Upper lobe of right lung (tissue), 1 donor: ENCODE data around the gene BICD1. TPM values are rescaled to one million over a fixed set of nuclear protein-coding genes. Genes with fewer than 3 reads are reported as not detected.

ENCODE experiments used
- ATAC-seq: fragments of 200-7000 bp; cut with Tn5 transposase; one replicate; pipeline ENCODE4 v1.9.1; 2020; ENCODE audit warnings: mild to moderate bottlenecking, moderate library complexity
- DNase-seq: peaks from one replicate; pipeline ENCODE4 v3.0.0-alpha.2; 2020
- H3K27ac ChIP-seq: fragments of 200-600 bp; one replicate; pipeline ENCODE4 v1.8.0; 2022
- H3K27me3 ChIP-seq: fragments of 200-600 bp; one replicate; pipeline ENCODE4 v1.8.0; 2022; ENCODE audit warnings: mild to moderate bottlenecking
- H3K36me3 ChIP-seq: fragments of 200-600 bp; one replicate; pipeline ENCODE4 v1.8.0; 2022
- H3K4me1 ChIP-seq: fragments of 200-600 bp; one replicate; pipeline ENCODE4 v1.8.0; 2022
- H3K4me3 ChIP-seq: fragments of 200-600 bp; one replicate; pipeline ENCODE4 v1.8.0; 2022; ENCODE audit warnings: mild to moderate bottlenecking
- H3K9me3 ChIP-seq: fragments of 200-600 bp; one replicate; pipeline ENCODE4 v1.8.0; 2022
- intact Hi-C: fragments of 100-400 bp; cut with DNase I; formaldehyde crosslinking; loops from one replicate; pipeline ENCODE4 v1.11.0; 2022
- total RNA-seq: library from RNA; stranded (reverse); fragmentation: NEBNext Ultra II Directional; extraction: Animal tissue kit (Norgen Biotek cat#: 25700); gene quantifications from one replicate; pipeline ENCODE4 v1.2.1, GENCODE V29; 2021
- TF ChIP-seq, protein P1 (sequence below): fragments of 200-600 bp; IDR thresholded peaks from one replicate; pipeline ENCODE4 v1.8.0; 2022; ENCODE audit warnings: antibody characterized with exemption
- donor health status: DM: no; HTN: yes; CAD: no; lungs with severe emphysema.

The BICD1 gene
- total RNA-seq, 1 donor from 2014 or later = 18.0 TPM

DNA sequence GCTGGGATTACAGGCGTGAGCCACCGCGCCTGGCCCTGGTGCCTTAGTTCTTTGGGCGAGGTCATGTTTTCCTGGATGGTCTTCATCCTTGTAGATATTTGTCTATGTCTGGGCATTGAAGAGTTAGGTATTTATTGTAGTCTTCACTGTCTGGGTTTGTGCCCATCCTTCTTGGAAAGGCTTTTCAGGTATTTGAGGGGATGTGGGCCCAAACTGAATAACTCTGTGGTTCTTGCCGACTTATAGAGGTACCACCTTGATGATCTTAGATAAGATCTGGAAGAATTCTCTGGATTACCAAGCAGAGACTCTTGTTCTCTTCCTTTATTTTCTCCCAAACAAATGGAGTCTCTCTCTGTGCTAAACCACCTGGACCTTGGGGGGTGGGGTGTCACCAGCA, 311.6 kb downstream of the BICD1 start:
- Histone ChIP-seq H3K4me1 (peaks cover 17% of the 10 kb centered on the region), H3K27me3 (no peaks in the 10 kb centered on the region), H3K4me3 (no peak overlapping the region), H3K36me3 (no peaks in the 10 kb centered on the region), H3K9me3 (no peaks in the 10 kb centered on the region), H3K27ac (no peak overlapping the region)
- no peak for ATAC-seq
- TF ChIP-seq, protein P1, sequence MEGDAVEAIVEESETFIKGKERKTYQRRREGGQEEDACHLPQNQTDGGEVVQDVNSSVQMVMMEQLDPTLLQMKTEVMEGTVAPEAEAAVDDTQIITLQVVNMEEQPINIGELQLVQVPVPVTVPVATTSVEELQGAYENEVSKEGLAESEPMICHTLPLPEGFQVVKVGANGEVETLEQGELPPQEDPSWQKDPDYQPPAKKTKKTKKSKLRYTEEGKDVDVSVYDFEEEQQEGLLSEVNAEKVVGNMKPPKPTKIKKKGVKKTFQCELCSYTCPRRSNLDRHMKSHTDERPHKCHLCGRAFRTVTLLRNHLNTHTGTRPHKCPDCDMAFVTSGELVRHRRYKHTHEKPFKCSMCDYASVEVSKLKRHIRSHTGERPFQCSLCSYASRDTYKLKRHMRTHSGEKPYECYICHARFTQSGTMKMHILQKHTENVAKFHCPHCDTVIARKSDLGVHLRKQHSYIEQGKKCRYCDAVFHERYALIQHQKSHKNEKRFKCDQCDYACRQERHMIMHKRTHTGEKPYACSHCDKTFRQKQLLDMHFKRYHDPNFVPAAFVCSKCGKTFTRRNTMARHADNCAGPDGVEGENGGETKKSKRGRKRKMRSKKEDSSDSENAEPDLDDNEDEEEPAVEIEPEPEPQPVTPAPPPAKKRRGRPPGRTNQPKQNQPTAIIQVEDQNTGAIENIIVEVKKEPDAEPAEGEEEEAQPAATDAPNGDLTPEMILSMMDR = no peak
- intact Hi-C loops = no loop called here
- DNase-seq = no peak

DNA sequence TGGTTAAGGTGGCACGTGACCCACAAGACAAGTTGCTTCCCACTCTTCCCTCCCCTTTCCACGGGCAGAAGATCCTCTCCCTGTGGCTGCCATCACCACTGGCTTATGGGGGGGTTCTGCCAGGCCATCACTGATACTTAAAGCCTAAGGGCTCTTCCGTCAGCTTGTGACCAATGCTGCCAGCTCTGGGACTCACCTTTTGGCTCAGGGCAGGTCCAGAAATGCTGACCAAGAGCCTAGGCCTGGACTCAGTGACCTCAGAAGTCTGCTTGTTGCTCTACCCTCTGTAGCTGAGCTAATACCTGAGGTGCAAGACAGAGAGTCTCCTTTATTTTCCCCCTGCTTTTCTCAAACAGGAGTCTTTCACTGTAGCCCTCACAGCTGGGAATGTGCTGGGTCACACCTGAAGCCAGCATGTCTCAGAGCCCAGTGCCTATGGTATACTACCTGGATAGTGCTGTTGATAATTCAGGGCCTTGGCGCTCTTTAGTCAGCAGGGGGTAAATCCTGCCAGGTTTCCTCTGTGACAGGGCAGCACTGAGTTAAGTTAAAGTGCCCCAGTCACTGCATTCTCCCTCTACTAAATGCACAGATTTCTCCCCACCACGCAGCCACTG, 312.4 kb downstream of the BICD1 start:
- Histone ChIP-seq H3K9me3 (no peaks in the 10 kb centered on the region), H3K4me1 (peaks cover 21% of the 10 kb centered on the region), H3K4me3 (no peak overlapping the region), H3K27ac (no peak overlapping the region), H3K27me3 (no peaks in the 10 kb centered on the region), H3K36me3 (no peaks in the 10 kb centered on the region)
- intact Hi-C loops = no loop called here
- TF ChIP-seq, protein P1 = no peak
- peak; percentile 45 for ATAC-seq
- DNase-seq = no peak

DNA sequence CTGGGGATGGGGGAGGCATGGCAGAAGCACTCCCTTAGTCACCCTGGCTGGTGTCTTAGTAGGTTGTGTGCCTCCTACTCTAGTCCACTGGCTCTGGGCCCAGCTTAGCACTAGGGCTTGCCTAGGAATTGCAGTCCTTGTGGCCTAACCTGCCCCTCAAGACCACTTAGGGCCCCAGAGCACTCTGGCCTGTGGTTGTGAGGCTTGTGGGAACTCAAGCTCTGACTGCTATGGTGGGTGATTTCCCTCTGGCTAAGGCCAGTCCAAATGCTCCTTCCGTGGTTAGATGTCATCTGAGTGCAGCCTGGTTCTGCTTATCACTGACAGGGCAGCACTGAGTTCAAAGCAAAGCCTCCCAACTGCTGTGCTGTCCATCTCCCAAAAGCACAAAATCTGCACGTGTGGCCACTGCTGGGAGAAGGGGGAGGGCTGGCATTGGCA, 312.9 kb downstream of the BICD1 start:
- DNase-seq (peak; percentile 75), ATAC-seq (peak; percentile 85)
- Histone ChIP-seq H3K27ac (no peak overlapping the region), H3K9me3 (no peaks in the 10 kb centered on the region), H3K27me3 (no peaks in the 10 kb centered on the region), H3K36me3 (no peaks in the 10 kb centered on the region), H3K4me3 (no peak overlapping the region), H3K4me1 (peaks cover 21% of the 10 kb centered on the region)
- TF ChIP-seq, protein P1 = no peak
- intact Hi-C loops = no loop called here

DNA sequence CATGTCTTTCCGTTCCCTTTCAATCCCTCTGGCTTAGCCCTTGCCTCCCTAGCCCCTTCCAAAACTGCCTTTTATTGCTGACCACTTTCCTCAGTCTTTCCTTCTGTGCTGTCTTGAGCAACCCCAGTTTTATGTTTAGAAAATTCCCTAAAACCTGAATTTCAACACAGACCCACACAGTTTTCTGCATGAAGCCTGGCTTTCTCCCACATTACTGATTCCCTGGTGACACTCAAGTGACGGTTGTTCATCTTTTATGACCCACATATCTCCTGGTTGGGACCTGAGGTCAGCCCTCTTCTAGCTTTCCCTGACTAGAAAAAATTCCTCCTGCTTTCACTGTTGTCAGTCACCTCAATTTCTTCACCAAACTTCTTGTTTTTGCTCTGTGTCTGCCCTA, 313.7 kb downstream of the BICD1 start:
- Histone ChIP-seq H3K36me3 (no peaks in the 10 kb centered on the region), H3K9me3 (no peaks in the 10 kb centered on the region), H3K27me3 (no peaks in the 10 kb centered on the region), H3K4me1 (peaks cover 21% of the 10 kb centered on the region), H3K27ac (no peak overlapping the region), H3K4me3 (no peak overlapping the region)
- intact Hi-C loops = no loop called here
- TF ChIP-seq, protein P1 = no peak
- ATAC-seq (no peak), DNase-seq (no peak)

DNA sequence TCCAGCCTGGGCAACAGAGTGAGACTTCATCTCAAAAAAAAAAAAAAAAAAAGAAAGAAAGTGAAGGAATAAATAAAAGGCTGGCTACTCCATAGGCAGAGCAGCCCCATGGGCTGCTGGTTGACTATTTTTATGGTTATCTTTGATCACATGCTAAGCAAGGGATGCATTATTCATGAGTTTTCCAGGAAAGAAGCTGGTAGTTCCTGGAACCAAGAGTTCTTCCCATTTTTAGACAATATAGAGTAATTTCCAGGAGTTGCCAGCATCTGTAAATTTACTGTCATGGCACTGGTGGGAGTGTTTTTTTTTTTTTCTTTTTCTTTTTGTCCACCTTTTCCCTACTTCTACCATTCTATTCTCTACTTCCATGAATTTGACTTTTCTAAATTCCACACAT, 316.9 kb downstream of the BICD1 start:
- TF ChIP-seq, protein P1 = no peak
- H3K4me3 ChIP-seq = no peak overlapping the region
- no peak overlapping the region for H3K27ac ChIP-seq
- DNase-seq (no peak), ATAC-seq (no peak)
- peaks cover 21% of the 10 kb centered on the region for H3K4me1 ChIP-seq
- intact Hi-C loops = no loop called here
- H3K9me3 ChIP-seq = no peaks in the 10 kb centered on the region
- H3K27me3 ChIP-seq = no peaks in the 10 kb centered on the region
- no peaks in the 10 kb centered on the region for H3K36me3 ChIP-seq

DNA sequence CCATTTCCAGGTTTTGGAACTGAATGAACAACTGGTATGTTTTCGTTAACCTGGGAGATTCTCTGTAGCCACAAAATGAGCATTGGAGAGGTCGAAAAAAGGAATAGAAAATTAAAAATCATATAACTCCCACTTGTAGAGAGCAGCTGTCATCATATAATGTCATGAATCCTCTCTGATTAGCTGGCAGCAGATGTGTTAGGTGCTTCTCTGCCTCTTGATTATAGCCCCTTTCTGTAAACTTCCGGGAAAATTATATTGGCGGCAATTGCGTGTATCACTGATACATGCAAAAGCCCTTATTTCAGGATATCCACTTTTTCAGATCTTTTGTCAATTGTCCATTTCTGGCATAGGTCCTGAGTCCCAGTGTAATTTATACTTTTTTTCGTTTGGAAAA, 324.4 kb downstream of the BICD1 start:
- Histone ChIP-seq H3K36me3 (no peaks in the 10 kb centered on the region), H3K27me3 (no peaks in the 10 kb centered on the region), H3K4me3 (no peak overlapping the region), H3K27ac (no peak overlapping the region), H3K4me1 (no peaks in the 10 kb centered on the region), H3K9me3 (no peaks in the 10 kb centered on the region)
- TF ChIP-seq, protein P1 = no peak
- intact Hi-C loops = no loop called here
- DNase-seq = no peak
- no peak for ATAC-seq
